Uterus (tissue), 4 donors: ENCODE data around the gene ZMYND8. TPM values are rescaled to one million over a fixed set of nuclear protein-coding genes. Genes with fewer than 3 reads are reported as not detected.

Experiments
- DNase-seq, 2 donors: peaks; one replicate each; pipeline ENCODE4 v3.0.0-alpha.2; 2019 to 2020
- H3K27ac ChIP-seq, 2 donors: fragments of 200-600 bp; sonication (generic); 1 replicate in 1 of 2; 2 replicates in 1 of 2; pipeline ENCODE4 v1.5.1; 2016 to 2018
- H3K27me3 ChIP-seq, 2 donors: fragments of 200-600 bp; sonication (generic); one replicate each; pipeline ENCODE4 v1.5.1; 2018 to 2019; ENCODE audit warnings: control low read depth in 1 of 2
- H3K36me3 ChIP-seq, 2 donors: fragments of 200-600 bp; sonication (generic); one replicate each; pipeline ENCODE4 v1.5.1; 2019; ENCODE audit warnings: control low read depth in 1 of 2
- H3K4me1 ChIP-seq, 2 donors: fragments of 200-600 bp; sonication (generic); one replicate each; pipeline ENCODE4 v1.5.1; 2018 to 2019; ENCODE audit warnings: control low read depth in 1 of 2
- H3K4me3 ChIP-seq, 2 donors: fragments of 200-600 bp; sonication (generic); 1 replicate in 1 of 2; 2 replicates in 1 of 2; pipeline ENCODE4 v1.5.1; 2018 to 2019; ENCODE audit warnings: mild to moderate bottlenecking in 1 of 2
- H3K9me3 ChIP-seq, 2 donors: fragments of 200-600 bp; sonication (generic); one replicate each; pipeline ENCODE4 v1.5.1; 2019; ENCODE audit warnings: control low read depth in 1 of 2
- POLR2A ChIP-seq, 2 donors: fragments of 450-650 bp; IDR thresholded peaks; one replicate each; pipeline ENCODE4 v1.6.1; 2016; ENCODE audit warnings: antibody characterized with exemption in 2 of 2, mild to moderate bottlenecking in 1 of 2, moderate library complexity in 1 of 2
- intact Hi-C: fragments of 100-400 bp; cut with DNase I; formaldehyde crosslinking; loops from one replicate; pipeline ENCODE4 v1.15.1; 2023; ENCODE audit warnings: low total_unique reads
- total RNA-seq, 4 donors: library from RNA; depleted of rRNA in 3 of 4; stranded (reverse); fragments of >200 nt in 3 of 4; gene quantifications; one replicate each; pipeline versions ENCODE4 v1.1.0 to v1.2.4, GENCODE V29; 2014 to 2023
- TF ChIP-seq, protein P1 (sequence below), 4 experiments: fragments of 200-600 bp in 2 of 4; fragments of 450-650 bp in 2 of 4; sonication (generic) in 2 of 4; IDR thresholded peaks; one replicate each; pipeline ENCODE4 v1.5.1; 2016 to 2019; ENCODE audit warnings: antibody characterized with exemption in 4 of 4, mild to moderate bottlenecking in 2 of 4, moderate library complexity in 1 of 4
- donor health status: DM: yes; HTN: yes; CAD: no.

Gene ZMYND8
- total RNA-seq, 4 donors from 2014 or later = 10.2 to 26.7 (median 16.0) TPM

DNA sequence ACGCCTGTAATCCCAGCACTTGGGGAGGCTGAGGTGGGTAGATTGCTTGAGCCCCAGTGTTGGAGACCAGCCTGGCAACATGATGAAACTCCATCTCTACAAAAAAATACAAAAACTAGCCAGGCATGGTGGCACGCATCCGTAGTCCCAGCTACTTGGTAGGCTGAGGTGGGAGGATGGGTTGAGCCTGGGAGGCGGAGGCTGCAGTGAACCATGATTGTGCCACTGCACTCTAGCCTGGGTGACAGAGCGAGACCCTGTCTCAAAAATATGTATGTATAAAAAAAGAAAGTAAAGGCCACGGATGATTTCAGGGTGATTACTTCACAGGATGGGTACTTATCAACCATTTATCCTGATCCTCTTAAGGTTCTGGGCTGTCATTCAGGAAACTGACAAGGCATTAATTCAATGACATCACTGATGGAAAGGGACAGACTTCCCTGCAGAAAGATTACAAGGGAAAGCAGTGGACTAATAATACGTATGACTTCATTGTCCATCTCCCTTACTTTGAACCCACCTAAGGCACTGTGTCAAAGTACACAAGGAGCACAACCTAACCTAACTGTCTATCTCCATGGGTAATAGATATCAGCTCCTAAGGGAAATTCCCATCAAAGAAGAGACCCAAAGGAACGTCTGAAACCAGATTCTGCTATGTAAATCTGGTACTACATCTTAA is 61.2 kb downstream of the ZMYND8 start:
- no peaks in the 10 kb centered on the region for H3K27me3 ChIP-seq

DNA sequence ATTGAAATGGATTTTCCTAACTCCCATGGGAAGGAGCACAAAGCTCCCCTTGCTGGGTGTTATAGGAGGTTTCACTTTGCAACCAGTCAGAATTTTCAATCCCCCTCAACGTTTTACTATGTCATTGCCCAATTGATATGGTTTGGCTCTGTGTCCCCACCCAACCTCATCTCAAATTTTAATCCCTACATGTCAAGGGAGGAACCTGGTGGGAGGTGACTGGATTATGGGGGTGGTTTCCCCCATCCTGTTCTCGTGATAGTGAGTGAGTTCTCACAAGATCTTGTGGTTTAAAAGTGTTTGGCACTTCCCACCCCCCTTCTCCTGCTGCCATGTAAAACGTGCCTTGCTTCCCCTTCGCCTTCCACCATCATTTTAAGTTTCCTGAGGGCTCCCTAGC is 62.9 kb downstream of the ZMYND8 start:
- Histone ChIP-seq H3K4me3 (no peak overlapping the region), H3K36me3 (no peaks in the 10 kb centered on the region), H3K4me1 (no peaks in the 10 kb centered on the region), H3K9me3 (no peaks in the 10 kb centered on the region), H3K27me3 (no peaks in the 10 kb centered on the region), H3K27ac (no peak overlapping the region)
- DNase-seq = no peak
- TF ChIP-seq POLR2A (IDR thresholded peaks at IDR 0.05) = no peak
- TF ChIP-seq, protein P1, sequence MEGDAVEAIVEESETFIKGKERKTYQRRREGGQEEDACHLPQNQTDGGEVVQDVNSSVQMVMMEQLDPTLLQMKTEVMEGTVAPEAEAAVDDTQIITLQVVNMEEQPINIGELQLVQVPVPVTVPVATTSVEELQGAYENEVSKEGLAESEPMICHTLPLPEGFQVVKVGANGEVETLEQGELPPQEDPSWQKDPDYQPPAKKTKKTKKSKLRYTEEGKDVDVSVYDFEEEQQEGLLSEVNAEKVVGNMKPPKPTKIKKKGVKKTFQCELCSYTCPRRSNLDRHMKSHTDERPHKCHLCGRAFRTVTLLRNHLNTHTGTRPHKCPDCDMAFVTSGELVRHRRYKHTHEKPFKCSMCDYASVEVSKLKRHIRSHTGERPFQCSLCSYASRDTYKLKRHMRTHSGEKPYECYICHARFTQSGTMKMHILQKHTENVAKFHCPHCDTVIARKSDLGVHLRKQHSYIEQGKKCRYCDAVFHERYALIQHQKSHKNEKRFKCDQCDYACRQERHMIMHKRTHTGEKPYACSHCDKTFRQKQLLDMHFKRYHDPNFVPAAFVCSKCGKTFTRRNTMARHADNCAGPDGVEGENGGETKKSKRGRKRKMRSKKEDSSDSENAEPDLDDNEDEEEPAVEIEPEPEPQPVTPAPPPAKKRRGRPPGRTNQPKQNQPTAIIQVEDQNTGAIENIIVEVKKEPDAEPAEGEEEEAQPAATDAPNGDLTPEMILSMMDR (IDR thresholded peaks at IDR 0.05) = no peak
- intact Hi-C loops = no loop called here

More for the DNA sequence above, 61.2 kb downstream of the ZMYND8 start:
- no peak for DNase-seq
- H3K27ac ChIP-seq = no peak overlapping the region
- H3K4me3 ChIP-seq = no peak overlapping the region
- no peaks in the 10 kb centered on the region for H3K36me3 ChIP-seq
- no peaks in the 10 kb centered on the region for H3K4me1 ChIP-seq
- TF ChIP-seq, protein P1 (IDR thresholded peaks at IDR 0.05) = no peak
- intact Hi-C loops = no loop called here
- no peaks in the 10 kb centered on the region for H3K9me3 ChIP-seq

DNA sequence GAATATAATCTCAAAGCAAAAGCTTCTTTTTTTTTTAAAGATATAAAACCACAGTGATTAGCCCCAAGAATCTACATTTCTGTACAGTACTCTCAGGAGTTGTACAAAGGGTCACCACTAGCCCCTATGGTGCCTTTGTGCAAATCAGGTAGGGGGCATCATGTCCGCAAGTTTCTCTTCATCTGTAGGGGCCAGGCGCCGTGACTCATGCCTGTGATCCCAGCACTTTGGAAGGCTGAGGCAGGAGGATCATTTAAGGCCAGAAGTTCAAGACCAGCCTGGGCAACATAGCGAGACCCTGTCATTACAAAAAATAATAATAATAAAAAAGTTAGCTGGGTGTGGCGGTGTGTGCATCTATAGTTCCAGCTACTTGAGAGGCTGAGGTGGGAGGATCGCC is 63.9 kb downstream of the ZMYND8 start:
- intact Hi-C loops = no loop called here
- Histone ChIP-seq H3K4me3 (no peak overlapping the region), H3K4me1 (no peaks in the 10 kb centered on the region), H3K27me3 (no peaks in the 10 kb centered on the region), H3K27ac (no peak overlapping the region), H3K36me3 (no peaks in the 10 kb centered on the region), H3K9me3 (no peaks in the 10 kb centered on the region)
- DNase-seq = no peak
- TF ChIP-seq, protein P1 (IDR thresholded peaks at IDR 0.05) = no peak

GRCh38 chr20:47290666-47291430 is 65.7 kb downstream of the ZMYND8 start:
- Histone ChIP-seq H3K27me3 (no peaks in the 10 kb centered on the region), H3K36me3 (no peaks in the 10 kb centered on the region), H3K9me3 (no peaks in the 10 kb centered on the region), H3K27ac (no peak overlapping the region), H3K4me3 (no peak overlapping the region), H3K4me1 (no peaks in the 10 kb centered on the region)
- intact Hi-C loops = no loop called here
- no peak for TF ChIP-seq POLR2A (IDR thresholded peaks at IDR 0.05)
- TF ChIP-seq, protein P1 (IDR thresholded peaks at IDR 0.05) = no peak
- DNase-seq = no peak

- H3K27me3 ChIP-seq = no peaks in the 10 kb centered on the region
- intact Hi-C loops = no loop called here
- no peaks in the 10 kb centered on the region for H3K4me1 ChIP-seq
- no peak overlapping the region for H3K4me3 ChIP-seq
- H3K36me3 ChIP-seq = no peaks in the 10 kb centered on the region
- TF ChIP-seq POLR2A (IDR thresholded peaks at IDR 0.05) = no peak
- TF ChIP-seq, protein P1 (IDR thresholded peaks at IDR 0.05) = no peak
- no peak for DNase-seq
- no peak overlapping the region for H3K27ac ChIP-seq
- no peaks in the 10 kb centered on the region for H3K9me3 ChIP-seq
Measured at GRCh38 chr20:47290008-47290407, 66.5 kb downstream of the ZMYND8 start.
